GM12872 (cell line): ENCODE results near the gene LDB3.

Experiments
- TF ChIP-seq, protein P1 (sequence below): IDR thresholded peaks from 3 replicates; pipeline ENCODE4 v1.5.1; 2011; ENCODE audit warnings: low read depth, mild to moderate bottlenecking, low read length, moderate library complexity; ENCODE audit not compliant: insufficient read depth

The LDB3 gene

DNA sequence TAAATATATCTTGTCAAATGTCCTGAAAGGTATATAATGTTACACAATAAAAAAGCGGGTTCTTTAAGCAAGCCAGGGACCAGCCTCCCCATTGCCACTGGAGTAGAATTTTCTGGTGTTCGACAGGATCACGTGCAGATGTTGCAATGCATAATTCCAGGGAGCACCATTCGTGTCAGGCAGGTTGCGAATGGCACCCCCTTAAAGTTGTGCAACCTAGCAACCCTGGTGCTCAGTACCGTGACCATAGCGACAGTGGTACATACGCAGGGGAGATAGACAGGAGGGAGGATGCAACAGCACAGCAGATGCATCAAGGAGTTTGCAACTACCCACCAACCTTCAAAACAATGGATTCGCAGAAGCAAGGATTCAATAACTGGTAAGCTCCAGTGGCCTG is 81.5 kb downstream of the LDB3 start:
- TF ChIP-seq, protein P1, sequence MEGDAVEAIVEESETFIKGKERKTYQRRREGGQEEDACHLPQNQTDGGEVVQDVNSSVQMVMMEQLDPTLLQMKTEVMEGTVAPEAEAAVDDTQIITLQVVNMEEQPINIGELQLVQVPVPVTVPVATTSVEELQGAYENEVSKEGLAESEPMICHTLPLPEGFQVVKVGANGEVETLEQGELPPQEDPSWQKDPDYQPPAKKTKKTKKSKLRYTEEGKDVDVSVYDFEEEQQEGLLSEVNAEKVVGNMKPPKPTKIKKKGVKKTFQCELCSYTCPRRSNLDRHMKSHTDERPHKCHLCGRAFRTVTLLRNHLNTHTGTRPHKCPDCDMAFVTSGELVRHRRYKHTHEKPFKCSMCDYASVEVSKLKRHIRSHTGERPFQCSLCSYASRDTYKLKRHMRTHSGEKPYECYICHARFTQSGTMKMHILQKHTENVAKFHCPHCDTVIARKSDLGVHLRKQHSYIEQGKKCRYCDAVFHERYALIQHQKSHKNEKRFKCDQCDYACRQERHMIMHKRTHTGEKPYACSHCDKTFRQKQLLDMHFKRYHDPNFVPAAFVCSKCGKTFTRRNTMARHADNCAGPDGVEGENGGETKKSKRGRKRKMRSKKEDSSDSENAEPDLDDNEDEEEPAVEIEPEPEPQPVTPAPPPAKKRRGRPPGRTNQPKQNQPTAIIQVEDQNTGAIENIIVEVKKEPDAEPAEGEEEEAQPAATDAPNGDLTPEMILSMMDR, result no peak

DNA sequence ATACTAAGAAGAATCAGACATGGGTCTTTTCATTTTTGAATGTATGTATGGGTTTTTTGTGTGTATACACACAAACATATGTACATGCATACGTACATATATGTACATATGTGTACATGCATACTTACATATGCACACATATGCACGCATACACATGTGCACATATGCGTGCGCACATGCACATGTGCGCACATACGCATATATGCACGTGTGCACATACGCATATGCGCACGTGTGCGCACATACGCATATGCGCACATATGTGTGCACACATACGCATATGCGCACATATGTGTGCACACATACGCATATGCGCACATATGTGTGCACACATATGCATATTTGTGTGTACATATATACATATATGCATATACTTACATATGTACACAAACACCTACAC is 83.2 kb downstream of the LDB3 start:
- TF ChIP-seq, protein P1, result no peak

DNA sequence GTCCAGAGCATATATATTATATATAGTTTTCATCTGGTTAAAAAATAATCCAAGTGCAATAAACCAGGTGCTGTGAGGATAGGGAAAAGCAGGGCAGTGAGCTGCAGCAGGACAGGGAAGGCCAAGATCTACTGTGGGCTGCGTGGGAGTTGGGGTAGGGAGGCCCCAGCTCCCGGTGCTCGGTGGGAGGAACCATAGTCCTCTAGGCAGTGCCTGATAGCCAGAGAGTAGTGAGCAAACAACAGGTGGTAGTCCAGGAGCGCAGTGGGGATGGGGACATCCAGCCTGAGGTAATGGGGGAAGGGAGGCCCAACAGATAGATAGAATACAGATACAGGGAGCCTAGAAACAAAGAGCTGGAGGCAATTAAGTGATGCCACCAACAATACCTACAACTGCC is 84.0 kb downstream of the LDB3 start:
- TF ChIP-seq, protein P1, result no peak

DNA sequence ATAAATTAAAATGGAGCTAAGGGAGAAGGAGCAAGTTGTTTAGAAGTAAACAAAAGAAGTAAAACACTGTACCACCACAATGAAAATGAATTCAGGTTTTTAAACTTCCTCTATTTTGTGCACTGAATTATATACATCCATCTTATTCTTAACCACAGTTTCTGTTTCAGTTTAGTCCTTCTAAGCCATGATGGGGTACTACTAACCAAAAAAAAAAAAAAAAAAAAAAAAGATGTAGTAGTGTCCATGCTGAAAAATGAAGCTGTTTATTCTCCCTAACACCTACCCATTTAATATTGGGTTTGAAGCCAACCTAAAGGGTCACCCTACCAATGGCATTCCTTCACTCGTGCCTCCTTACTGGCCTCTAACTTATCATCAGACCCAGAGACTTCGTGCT is 84.7 kb downstream of the LDB3 start:
- TF ChIP-seq, protein P1, result no peak

DNA sequence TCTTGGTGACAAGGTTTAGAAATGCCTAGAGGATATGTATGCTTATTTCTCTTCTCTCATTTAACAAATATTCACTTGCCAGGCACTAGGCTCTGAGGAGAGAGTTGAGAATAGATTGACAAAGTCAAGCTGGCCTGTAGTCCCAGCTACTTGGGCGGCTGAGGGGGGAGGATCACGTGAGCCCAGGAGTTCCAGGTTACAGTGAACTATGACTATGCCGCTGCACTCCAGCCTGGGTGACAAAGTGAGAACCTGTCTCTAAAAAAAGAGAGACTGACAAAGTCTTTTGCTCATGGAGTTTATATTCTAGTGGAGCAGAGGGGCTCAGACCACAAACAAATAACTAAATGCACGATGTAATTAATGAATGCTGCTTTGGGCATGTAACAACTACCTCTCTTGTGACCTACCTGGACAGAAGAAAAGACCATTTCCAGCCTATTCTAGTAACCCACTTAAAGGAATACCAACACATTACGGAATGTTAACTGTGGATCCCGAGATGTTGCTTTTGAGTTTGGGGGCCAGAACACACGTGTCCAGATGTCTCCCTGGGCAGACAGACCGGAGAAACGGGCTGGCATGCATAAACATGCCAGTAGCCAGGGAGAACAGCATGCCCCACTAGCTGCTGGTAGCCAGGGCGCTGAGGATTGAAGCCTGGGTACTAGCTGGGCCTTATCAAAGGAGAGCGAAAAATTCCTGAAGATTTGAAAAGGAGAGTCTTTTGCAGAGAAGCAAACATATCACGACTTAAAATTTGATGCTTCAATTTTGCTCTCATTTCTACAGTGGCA is 85.5 kb downstream of the LDB3 start:
- TF ChIP-seq, protein P1, result no peak

DNA sequence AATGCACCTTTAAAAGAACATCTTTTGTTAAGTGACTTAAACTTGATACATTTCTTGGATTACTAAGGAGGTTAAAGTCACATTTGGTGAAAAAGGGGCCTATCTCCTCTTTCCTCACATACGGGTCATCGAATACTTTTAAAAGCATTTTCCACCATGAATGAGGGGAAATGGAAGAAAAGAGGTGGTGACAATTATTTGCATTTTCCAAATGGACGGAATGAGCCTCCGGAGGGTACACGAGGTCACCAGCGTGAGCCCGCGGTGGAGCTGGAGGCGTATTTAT is 87.1 kb downstream of the LDB3 start:
- TF ChIP-seq, protein P1, result no peak

DNA sequence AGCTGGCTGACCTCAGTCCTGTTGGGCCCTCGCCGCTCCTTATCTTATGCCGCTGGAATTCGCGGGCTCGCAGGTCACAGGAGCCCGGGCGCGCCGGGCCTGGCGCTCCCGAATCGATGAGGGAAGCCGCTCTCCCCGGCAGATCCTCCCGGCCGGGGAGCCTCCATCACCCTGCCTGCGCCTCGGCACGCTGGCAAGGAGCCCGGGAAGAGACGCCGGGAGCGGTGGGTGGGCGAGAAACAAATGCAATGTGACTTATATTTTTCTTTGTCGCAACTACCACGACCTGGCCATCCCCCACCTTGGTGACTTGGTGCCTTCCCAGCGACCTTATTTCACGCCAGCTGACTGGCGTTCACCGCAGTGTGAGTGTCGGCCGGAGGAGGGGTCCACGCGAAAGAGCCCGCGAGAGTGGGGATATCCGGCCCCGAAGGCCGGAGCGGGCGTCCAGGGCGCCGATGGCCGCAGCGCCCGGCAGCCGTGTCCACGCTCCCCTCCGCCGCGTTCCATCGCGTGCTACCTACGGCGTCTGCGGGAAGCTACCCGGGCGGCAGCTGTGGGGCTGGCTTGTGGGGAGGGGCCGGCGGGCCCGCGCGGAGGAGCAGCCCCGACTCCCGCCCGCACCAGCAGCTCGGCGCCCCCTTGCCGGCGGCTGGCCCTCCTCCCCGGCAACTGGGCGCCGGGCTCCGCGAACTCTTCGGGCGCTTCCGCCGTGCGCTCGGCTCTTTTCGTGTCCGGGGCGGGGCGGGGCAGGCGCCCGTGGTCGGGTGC is 87.6 kb downstream of the LDB3 start:
- TF ChIP-seq, protein P1, result no peak
